Muscle layer of duodenum (tissue), 2 donors: ENCODE results near the gene GLIS2.

Source experiments
- H3K27ac ChIP-seq: one replicate; pipeline ENCODE4 v1.7.0; 2013; ENCODE audit warnings: mild to moderate bottlenecking, low read length
- H3K27me3 ChIP-seq: one replicate; pipeline ENCODE4 v1.7.0; 2013; ENCODE audit warnings: low read depth, mild to moderate bottlenecking, control low read depth, low read length
- H3K36me3 ChIP-seq, 2 donors: one replicate each; pipeline ENCODE4 v1.7.0; 2013; ENCODE audit warnings: low read length in 2 of 2, control low read depth in 1 of 2, mild to moderate bottlenecking in 1 of 2; ENCODE audit not compliant: insufficient read depth in 2 of 2, control insufficient read depth in 1 of 2
- H3K4me1 ChIP-seq, 2 donors: one replicate each; pipeline ENCODE4 v1.7.0; 2013; ENCODE audit warnings: low read length in 2 of 2, mild to moderate bottlenecking in 2 of 2, control low read depth in 1 of 2, moderate library complexity in 1 of 2; ENCODE audit not compliant: insufficient read depth in 2 of 2, control insufficient read depth in 1 of 2
- H3K4me3 ChIP-seq, 2 donors: one replicate each; pipeline ENCODE4 v1.7.0; 2013; ENCODE audit warnings: low read length in 2 of 2, low read depth in 1 of 2, mild to moderate bottlenecking in 1 of 2
- H3K9me3 ChIP-seq, 2 donors: one replicate each; pipeline ENCODE4 v1.7.0; 2013; ENCODE audit warnings: low read length in 2 of 2, control low read depth in 1 of 2, mild to moderate bottlenecking in 1 of 2; ENCODE audit not compliant: control insufficient read depth in 1 of 2
- donor health status: healthy.

GLIS2 gene

DNA sequence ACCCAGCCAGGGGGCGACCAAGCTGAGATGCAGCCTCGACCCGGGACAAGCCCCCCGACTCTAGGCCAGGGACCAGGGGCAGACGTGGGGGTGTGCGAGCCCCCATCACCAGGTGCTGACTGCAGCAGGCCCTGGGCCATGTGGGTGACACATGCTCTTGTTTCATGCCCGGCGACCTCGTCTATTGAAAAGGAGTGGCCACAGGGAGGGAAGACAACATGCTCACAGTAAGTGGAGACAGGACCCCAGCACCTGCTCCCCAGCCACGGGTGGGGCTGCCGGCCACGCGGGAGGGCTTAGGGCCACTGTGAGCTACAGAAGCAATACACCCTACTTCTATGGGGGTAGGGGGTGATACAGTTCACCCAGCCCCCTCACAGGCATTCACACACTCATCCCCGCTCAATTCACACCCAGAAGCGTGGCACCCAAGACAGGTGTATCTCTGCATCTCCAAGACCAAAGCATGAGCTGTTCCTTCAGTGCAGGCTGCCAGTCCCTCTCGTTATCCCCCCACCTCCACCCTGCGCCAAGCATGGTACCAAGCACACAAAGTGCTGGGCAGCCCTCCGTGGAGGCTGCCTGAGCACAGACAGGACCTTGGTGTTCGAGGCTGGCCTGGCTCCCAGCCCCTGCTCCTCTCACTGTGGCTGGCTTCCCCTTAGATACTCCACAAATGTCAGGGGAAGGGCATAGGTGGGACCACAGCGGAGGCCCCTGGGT lies 69.4 kb downstream of the GLIS2 start:
- Histone ChIP-seq H3K36me3 (peaks cover 7 to 60% of the 10 kb centered on the region in 2 donors), H3K27ac (no peak overlapping the region), H3K4me3 (no peak overlapping the region), H3K27me3 (no peaks in the 10 kb centered on the region), H3K4me1 (peaks cover 0 to 4% of the 10 kb centered on the region in 2 donors), H3K9me3 (no peaks in the 10 kb centered on the region)

DNA sequence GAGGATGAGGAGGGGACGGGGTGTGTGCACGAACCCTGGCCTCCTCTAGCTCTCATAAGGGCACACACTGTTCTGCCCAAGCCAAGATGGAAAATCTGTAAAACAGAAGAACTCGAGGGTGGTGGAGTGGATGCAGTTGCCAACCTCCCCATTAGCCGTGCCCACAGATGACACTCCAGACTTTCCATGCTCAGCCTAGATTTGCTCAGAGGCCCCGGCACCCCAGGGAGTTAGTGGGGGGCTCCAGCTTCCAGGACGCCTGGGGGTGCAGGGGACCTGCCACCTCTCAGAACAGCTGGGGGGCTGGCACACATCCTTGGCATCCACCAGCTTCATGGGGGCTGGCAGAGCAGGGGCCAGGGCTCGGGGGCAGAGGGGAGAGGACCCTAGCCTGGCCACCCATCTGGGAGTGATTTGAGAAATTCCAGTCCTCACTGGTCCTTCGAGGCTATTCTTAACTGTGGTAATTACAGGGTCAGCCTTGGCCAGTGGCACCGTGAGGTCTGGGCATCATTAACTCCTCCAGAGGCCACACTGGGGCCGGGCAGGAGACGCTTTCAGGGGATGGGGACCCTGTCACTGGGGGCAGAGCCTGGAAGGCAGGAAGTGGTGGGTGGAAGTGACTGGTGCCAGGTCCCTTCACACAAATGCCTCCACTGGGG lies 70.1 kb downstream of the GLIS2 start:
- Histone ChIP-seq H3K36me3 (peaks cover 7 to 54% of the 10 kb centered on the region in 2 donors), H3K9me3 (no peaks in the 10 kb centered on the region), H3K27ac (no peak overlapping the region), H3K4me1 (no peaks in the 10 kb centered on the region), H3K4me3 (no peak overlapping the region), H3K27me3 (no peaks in the 10 kb centered on the region)

GRCh38 chr16:4386451-4386805 lies 70.6 kb downstream of the GLIS2 start:
- Histone ChIP-seq H3K27ac (peak overlapping the region; percentile 16), H3K27me3 (no peaks in the 10 kb centered on the region), H3K36me3 (peaks cover 7 to 49% of the 10 kb centered on the region in 2 donors), H3K4me3 (no peak overlapping the region), H3K4me1 (no peaks in the 10 kb centered on the region), H3K9me3 (no peaks in the 10 kb centered on the region)

DNA sequence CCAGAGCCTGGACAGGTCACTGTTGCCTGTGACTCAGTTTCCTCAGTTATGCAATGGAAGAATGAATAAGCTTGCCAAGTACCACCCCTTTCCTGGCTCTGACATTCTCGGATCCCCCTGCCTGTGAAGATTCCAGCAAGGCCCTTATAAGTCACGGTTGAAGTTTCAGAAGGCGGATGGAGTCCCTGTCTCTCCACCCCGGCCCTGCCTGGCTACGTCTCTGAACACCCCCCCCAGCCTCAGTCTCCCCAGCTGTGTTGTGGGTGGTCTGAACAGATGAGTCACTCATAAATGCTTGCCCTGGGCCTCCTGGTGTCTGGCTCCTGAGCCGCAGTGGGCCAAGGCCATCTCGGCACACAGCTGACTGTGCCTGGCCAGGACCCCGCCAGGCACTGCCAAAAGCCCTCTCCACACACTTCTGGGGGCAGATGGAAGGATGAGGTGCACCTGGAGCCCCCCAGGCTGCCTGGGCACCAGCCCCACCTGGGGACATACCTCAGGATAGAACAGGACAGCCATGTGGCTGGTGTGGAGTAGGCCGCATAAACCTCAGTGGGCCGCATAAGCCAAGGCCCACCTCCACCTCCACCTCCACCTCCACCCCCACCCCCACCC lies 71.2 kb downstream of the GLIS2 start:
- H3K9me3 ChIP-seq, result no peaks in the 10 kb centered on the region
- peaks cover 0 to 4% of the 10 kb centered on the region in 2 donors for H3K4me1 ChIP-seq
- peaks cover 7 to 48% of the 10 kb centered on the region in 2 donors for H3K36me3 ChIP-seq
- peak overlapping the region; percentile 16 for H3K27ac ChIP-seq
- H3K4me3 ChIP-seq, result no peak overlapping the region
- H3K27me3 ChIP-seq, result no peaks in the 10 kb centered on the region

DNA sequence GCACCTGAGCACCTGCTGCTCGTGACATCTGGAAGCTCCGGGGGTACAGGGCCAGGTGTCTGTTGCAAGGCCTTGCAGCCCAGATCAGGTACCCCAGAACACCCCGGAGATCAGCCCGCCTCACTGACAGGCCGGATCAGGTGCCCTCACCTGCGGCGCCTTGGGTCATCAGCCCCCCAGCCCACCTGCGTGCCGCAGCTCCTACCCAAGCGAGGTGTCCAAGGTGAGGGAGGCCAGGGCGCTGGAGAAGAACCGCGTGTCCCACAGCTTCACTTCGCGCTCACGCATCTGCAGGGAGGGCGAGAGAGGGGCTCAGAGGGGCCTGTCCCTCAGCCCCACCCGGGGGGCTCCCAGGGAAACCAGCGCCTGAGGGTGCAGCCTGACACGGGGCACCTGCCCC lies 71.9 kb downstream of the GLIS2 start:
- peaks cover 0 to 12% of the 10 kb centered on the region in 2 donors for H3K4me1 ChIP-seq
- H3K9me3 ChIP-seq, result no peaks in the 10 kb centered on the region
- H3K4me3 ChIP-seq, result no peak overlapping the region
- H3K27ac ChIP-seq, result no peak overlapping the region
- peaks cover 7 to 44% of the 10 kb centered on the region in 2 donors for H3K36me3 ChIP-seq
- no peaks in the 10 kb centered on the region for H3K27me3 ChIP-seq

DNA sequence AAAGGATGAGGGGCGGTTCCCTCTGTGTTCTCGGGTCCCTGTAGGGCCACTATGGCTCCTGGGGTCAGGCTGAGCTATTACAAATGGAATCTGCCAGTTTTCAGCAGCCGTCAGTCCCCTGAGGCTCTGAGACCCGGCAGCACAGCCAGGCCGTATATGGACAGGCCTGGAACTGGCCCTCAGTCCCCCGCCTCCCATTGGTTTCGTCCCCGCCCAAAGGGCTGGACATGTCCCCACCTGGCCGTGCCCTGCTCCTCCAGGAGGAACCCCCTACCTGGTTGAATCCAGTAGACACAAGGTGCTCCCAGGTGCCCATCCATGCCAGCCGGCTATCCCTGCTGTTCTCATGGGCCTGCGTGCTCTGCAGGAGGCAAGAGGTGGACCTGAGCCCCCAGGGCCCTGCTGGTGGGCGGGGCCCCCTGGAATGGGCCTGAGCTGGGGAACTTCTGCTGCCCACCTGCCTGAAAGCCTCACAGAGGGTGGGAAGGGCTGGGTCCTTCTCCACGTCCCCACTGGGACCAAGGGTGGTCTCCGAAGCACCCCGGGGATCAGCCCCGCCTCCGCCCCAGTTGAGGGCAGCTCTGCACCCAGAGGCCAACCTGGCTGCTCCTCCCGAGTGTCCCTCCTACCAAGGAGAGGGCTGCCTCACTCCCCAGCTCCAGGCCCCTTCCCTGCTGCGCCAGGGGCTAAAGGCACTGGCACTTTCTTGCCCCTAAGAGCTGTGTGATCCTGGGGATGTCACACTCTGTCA lies 72.6 kb downstream of the GLIS2 start:
- no peaks in the 10 kb centered on the region for H3K27me3 ChIP-seq
- peaks cover 7 to 44% of the 10 kb centered on the region in 2 donors for H3K36me3 ChIP-seq
- H3K4me3 ChIP-seq, result no peak overlapping the region
- no peak overlapping the region for H3K27ac ChIP-seq
- no peaks in the 10 kb centered on the region for H3K9me3 ChIP-seq
- peaks cover 0 to 18% of the 10 kb centered on the region in 2 donors for H3K4me1 ChIP-seq
